GM19240 (cell line): ENCODE results near the gene HCN4.
"Not testable (repeated sequence)": the region's sequence is repeated elsewhere in the genome, so short reads cannot be mapped to it uniquely, and the experiment has no call there.

Experiments
- DNase-seq: peaks from one replicate; pipeline ENCODE4 v3.0.0; 2011; ENCODE audit warnings: low spot score; ENCODE audit not compliant: insufficient read length

The HCN4 gene

DNA sequence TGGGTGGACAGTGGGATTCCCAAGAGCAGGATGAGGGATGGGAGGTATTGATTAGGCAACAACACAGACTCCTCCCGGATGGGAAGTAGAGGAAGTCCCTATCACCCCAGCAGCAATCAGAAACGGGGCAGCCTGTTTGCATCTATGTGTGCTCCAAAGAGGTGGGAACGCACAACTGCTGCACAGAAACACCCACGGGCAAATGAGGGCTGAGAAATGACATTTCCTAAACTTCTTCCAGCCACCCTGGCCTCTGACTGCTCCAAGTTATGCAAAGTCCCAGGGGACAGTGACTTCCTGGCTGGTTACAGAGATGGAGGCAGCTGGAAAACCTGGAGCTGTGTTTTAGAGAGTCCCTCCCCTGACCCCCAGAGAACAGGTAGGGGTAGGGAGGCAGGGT, 42.6 kb downstream of the HCN4 start:
- DNase-seq: no peak

GRCh38 chr15:73325191-73325861, 43.4 kb downstream of the HCN4 start:
- peak; percentile 29 for DNase-seq

DNA sequence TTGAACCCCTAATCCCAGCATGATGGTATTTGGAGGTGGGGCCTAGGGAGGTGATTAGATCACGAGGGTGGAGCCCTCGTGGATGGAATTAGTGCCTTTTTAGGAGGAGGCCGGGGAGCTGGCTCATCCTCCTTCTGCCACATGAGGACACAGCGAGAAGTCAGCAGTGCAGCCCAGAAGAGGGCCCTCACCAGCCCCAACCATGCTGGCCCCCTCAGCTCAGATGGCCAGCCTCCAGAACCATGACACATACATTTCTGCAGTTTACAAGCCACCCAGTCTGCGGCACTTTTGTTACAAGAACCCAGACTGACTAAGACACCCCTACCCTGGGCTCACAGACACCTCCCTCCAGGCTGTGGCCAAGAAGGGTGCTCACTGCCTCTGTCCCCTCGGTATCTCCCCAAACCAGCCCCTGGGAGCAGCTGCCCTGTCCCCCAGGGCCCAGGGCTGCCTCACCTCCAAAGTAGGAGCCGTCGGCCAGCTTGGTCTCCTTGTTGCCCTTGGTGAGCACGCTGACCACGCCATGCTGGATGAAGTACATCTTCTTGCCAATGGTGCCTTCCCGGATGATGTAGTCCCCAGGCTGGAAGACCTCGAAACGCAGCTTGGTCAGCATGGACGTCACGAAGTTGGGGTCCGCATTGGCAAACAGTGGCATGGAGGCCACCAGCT, 44.1 kb downstream of the HCN4 start:
- DNase-seq: no peak

GRCh38 chr15:73323956-73324355, 44.8 kb downstream of the HCN4 start:
- DNase-seq: no peak

- DNase-seq: no peak
Observed at GRCh38 chr15:73323374-73323955, 45.3 kb downstream of the HCN4 start.

DNA sequence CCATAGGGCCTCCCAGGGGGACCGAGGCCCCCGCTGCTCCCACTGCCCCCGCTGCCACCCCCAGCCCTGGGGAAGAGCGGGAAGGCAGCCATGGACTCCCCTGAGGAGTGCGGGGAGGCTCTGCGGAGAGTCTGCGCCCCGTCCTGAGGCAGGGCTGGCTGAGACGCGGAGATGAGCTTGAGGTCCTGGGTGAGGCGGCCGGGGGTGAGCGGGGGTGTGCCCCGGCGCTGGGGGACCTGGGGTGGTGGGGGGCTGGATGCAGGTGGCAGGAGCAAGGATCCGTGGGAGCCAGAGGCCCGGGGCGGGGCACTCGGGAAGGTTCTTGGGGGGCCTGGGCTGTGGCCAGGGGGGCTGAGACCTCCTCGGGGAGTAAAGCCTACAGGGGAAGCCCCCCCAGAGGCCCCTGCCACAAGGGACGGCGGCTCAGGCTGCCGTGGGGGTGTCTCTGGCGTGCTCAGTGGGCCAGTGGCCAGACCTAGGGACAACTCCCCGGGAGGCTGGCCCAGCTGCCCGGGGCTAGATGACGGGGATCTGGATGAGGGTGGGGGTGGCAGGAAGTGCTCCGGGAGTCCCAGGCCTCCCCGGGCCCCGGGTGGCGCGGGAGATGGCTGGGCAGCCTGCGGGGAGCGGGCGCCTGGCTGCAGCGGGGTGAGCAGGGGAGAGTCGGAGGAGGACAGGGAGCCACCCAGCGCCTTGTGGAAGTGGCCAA, 45.9 kb downstream of the HCN4 start:
- no peak for DNase-seq

DNA sequence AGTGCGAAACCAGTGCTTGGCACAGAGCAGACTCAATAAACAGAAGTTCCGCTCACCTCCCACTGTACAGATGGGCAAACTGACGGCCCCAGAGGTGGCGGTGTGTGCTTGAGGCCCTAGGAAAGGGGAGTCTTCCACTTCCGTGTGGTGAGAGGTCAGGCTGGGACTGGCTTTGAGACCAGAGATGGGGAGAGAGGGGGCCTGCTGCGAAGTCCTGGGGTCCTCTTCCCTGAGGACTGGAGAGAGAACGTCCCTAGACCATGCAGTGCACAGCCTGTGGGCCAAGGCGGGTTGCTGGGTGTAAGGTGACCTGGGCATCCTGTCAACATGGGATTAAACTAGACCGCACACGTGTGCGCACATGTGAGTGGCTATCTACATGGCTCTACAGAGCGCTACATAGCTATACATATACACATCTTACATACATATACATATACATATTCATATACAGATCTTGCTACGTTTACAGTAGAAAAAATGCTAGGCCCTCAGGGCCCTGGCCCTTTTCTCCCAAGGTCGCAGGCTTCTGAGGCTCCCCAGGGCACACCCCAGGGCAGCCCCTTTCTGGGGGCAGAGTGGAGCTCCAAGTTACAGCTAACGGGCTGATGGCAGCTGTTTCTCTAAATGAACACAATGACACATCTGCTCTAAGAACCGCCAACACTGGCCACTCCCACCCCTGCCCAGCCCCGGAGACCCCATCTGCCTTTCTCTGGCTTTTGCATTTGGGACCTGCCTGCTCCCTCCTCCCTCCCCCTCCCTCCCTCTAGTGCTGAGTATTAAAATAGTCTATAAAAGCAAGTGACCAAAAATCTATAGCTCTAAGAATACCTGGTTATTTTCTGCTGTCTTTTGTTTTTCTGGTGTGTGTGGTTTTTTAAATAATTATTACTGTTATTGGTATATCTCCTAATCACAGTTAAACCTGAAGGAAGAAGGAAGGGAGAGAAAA, 47.0 kb downstream of the HCN4 start:
- no peak for DNase-seq

DNA sequence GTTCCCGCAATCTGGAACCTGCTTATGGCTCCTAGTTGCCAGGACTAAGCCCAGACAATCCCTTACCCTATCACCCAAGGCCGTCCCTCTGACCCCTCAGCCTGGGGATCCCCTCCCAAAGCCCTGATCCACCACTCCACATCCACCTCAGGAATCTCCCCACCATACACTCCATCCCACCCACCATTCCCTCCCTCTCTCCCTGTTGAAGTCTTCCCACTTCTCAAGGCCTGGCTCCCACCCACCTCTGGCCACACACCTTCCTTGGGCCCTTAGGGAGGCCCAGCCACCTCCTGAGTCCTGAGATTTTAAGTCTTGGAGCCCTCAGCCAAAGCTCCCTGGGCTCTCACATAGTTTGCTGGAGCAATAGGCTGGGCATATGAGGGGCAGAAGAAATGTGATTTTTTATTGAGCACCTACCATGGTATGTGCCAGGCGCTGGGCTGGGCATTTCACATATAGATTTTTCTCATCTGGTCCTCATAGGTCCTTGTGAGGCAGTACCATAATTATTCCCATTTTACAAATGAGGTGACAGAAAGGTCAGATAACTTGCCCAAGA, 48.1 kb downstream of the HCN4 start:
- no peak for DNase-seq

GRCh38 chr15:73319460-73320245, 49.1 kb downstream of the HCN4 start:
- DNase-seq: no peak

- peak; percentile 43 for DNase-seq
Observed at GRCh38 chr15:73318463-73319351, 50.1 kb downstream of the HCN4 start.

- no peak for DNase-seq
Observed at GRCh38 chr15:73317651-73318462, 50.9 kb downstream of the HCN4 start.

DNA sequence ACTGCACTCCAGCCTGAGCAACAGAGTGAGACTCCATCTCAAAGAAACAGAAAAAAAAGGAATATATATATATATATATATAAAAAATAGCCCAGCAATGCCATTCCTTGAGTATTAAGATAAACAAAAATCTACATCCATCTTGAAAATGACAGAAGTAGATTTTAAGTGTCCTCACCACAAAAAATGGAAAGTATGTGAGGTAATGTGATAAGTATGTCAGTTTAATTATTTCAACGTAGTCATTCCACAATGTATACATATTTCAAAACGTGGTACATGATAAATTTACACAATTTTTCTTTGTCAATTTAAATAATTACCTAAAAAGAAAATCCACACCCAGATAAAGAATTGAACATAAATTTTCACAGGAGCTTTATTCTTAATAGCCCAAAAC, 54.9 kb downstream of the HCN4 start:
- DNase-seq: no peak

DNA sequence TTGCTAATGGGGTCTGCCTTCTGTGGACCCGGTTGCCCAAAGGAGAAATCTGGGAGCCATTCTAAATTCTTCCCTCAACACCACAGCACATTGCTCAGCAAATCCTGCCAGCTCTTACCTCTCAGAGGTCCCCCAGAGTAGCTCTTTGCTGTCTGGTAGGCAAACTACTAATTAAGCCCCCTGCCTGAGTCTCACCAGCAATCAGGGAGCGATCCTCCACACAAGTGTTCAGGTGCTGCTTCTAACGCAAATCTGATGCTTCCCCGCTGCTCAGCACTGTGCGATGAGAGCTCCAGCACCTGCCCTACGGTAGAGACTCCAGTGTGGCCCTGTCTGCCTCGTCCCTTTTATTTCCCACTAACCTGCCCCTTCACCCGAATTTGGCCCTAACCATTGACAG, 60.5 kb downstream of the HCN4 start:
- DNase-seq: no peak

DNA sequence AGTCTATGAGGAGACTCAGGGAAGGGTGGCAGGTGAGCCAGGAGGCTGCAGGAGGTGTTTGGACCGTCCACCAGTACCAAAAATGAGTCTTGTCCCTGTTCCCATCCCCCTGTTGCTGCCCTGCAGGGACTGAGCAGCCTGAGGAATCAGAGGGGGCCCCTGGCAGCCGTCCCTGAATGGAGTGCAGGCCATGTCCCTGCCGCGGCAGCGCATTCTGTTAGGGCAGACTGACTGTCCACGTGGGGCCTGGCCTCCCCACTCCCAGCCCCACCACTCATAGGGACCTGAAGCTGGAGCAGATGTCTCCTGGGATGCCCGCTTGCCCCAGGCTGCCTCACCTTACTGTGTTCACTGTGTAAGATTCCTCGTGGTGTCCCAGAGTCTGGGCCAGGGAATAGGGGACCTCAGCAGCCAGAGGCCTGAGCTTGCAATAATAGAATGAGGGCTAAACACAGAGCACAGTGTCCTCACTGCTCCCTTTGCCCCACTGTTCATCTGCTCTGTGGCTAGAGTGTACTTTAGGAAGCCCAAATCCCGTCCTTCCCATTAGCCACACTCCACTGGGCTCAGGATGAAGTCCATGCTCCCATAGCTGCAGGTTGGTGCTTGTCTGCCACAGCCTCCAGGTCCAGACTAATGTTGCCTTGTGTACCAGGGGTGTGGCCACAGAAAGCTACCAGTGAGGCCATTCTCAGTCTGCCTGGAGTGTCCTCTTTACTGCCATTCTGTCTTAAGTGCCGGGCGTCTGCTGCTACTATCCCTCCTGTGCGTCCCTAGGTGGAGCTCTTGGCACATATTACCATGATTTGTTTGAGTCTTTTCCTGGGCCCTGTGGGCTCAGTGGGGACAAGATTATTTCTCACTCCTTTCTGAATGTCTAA, 63.2 kb downstream of the HCN4 start:
- no peak for DNase-seq

DNA sequence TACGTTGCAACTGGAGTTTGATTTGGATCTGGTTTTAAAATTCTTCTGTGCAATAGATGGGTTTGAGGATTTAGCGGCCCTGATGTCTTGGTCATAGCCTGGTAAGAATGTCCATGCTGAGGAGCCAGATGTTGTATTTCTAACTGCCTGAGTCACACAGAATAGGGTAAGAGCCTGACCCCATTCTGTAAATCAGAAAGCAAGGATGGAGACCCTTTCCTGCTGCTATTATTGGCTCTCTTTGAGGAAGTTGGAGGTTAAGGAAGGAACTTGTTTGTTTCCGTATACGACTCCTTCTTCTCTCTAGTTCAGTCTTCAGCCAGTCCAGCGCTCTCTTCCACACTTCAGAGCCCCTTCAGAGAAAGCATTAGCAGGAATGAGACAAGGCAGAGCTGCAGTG, 65.1 kb downstream of the HCN4 start:
- DNase-seq: no peak

DNA sequence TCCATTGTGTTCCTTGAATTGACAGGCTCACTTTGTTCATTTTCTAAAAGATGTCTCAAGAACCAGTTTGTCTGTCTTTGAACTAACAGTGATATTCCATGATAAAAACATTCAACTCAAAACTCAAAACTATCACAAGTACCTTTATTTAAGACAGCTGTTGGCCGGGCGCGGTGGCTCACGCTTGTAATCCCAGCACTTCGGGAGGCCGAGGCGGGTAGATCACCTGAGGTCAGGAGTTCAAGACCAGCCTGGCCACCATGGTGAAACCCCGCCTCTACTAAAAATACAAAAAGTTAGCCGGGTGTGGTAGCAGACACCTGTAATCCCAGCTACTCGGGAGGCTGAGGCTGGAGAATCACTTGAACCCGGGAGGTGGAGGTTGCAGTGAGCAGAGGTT, 68.5 kb downstream of the HCN4 start:
- not testable (repeated sequence) for DNase-seq
